GM12891 (cell line): Measurements from ENCODE around the gene RARRES1.

Experiments used
- POLR2A ChIP-seq: IDR thresholded peaks from 2 replicates; pipeline ENCODE4 v1.6.1; 2011; ENCODE audit warnings: low read depth, low read length, control low read depth
- POLR2AphosphoS5 ChIP-seq: IDR thresholded peaks from 2 replicates; pipeline ENCODE4 v1.6.1; 2011; ENCODE audit warnings: low read depth, low read length, control low read depth
- SPI1 ChIP-seq: IDR thresholded peaks from 2 replicates; pipeline ENCODE4 v1.6.1; 2011; ENCODE audit warnings: low read depth, low read length, control low read depth
- TAF1 ChIP-seq: IDR thresholded peaks from 2 replicates; pipeline ENCODE4 v1.6.1; 2011; ENCODE audit warnings: low read depth, low read length, control low read depth

GRCh38 chr3:158725348-158726011 is 6.8 kb downstream of the RARRES1 start:
- TF ChIP-seq POLR2AphosphoS5: no peak
- no peak for TF ChIP-seq POLR2A
- TF ChIP-seq TAF1: no peak
- no peak for TF ChIP-seq SPI1
